Loucy (cell line): ENCODE measurements around the gene PLA2G15.
"Not testable (repeated sequence)": the region's sequence is repeated elsewhere in the genome, so short reads cannot be mapped to it uniquely, and the experiment has no call there.

ENCODE experiments used
- H2AFZ ChIP-seq: fragments of 200-600 bp; sonication (generic); 2 replicates; pipeline ENCODE4 v1.6.0; 2016; ENCODE audit warnings: antibody characterized with exemption, mild to moderate bottlenecking, low read length, moderate library complexity
- H3F3A ChIP-seq: fragments of 200-600 bp; 2 replicates; pipeline ENCODE4 v1.6.0; 2016; ENCODE audit warnings: antibody characterized with exemption, low read depth, mild to moderate bottlenecking
- H3K27me3 ChIP-seq: fragments of 200-600 bp; sonication (generic); 2 replicates; pipeline ENCODE4 v1.6.1; 2014; ENCODE audit warnings: low read length, mild to moderate bottlenecking; ENCODE audit not compliant: insufficient read depth, poor library complexity, severe bottlenecking
- H3K36me3 ChIP-seq: fragments of 200-600 bp; sonication (generic); 2 replicates; pipeline ENCODE4 v1.6.1; 2016; ENCODE audit warnings: low read length; ENCODE audit not compliant: insufficient read depth
- H3K4me1 ChIP-seq: fragments of 200-600 bp; sonication (generic); 2 replicates; pipeline ENCODE4 v1.5.1; 2014; ENCODE audit warnings: low read length, mild to moderate bottlenecking; ENCODE audit not compliant: insufficient read depth, poor library complexity, severe bottlenecking
- H3K4me2 ChIP-seq: fragments of 200-600 bp; sonication (generic); 2 replicates; pipeline ENCODE4 v1.6.0; 2014; ENCODE audit warnings: antibody characterized with exemption, low read length, low read depth, mild to moderate bottlenecking; ENCODE audit not compliant: poor library complexity, severe bottlenecking
- H3K4me3 ChIP-seq: fragments of 200-600 bp; sonication (generic); 2 replicates; pipeline ENCODE4 v1.5.1; 2014; ENCODE audit warnings: low read length, mild to moderate bottlenecking, mixed read lengths; ENCODE audit not compliant: poor library complexity, severe bottlenecking
- H3K79me2 ChIP-seq: fragments of 200-600 bp; sonication (generic); 2 replicates; pipeline ENCODE4 v1.6.1; 2014; ENCODE audit warnings: low read length; ENCODE audit not compliant: insufficient read depth
- H3K9ac ChIP-seq: fragments of 200-600 bp; sonication (generic); 2 replicates; pipeline ENCODE4 v1.6.0; 2014; ENCODE audit warnings: mild to moderate bottlenecking, low read depth, low read length, moderate library complexity; ENCODE audit not compliant: poor library complexity, severe bottlenecking
- H3K9me2 ChIP-seq: fragments of 200-600 bp; sonication (generic); replicated peaks from 2 replicates; pipeline ENCODE4 v1.6.1; 2016; ENCODE audit warnings: low read depth, low read length, mixed read lengths
- H3K9me3 ChIP-seq: fragments of 200-600 bp; sonication (generic); 2 replicates; pipeline ENCODE4 v1.6.1; 2014; ENCODE audit warnings: mild to moderate bottlenecking, antibody characterized with exemption, low read length, low read depth; ENCODE audit not compliant: insufficient read depth
- H4K20me1 ChIP-seq: fragments of 200-600 bp; sonication (generic); 2 replicates; pipeline ENCODE4 v1.6.0; 2014; ENCODE audit warnings: antibody characterized with exemption, low read length, mild to moderate bottlenecking; ENCODE audit not compliant: insufficient read depth, poor library complexity, severe bottlenecking
- EZH2phosphoT487 ChIP-seq: fragments of 200-600 bp; IDR thresholded peaks from 2 replicates; pipeline ENCODE4 v1.6.1; 2018; ENCODE audit warnings: antibody characterized with exemption, mild to moderate bottlenecking, moderate library complexity, borderline replicate concordance
- TF ChIP-seq, protein P1 (sequence below): fragments of 200-600 bp; sonication (generic); conservative IDR thresholded peaks from 2 replicates; pipeline ENCODE4 v1.5.1; 2014; ENCODE audit warnings: mild to moderate bottlenecking, antibody characterized with exemption, low read length

Gene PLA2G15

GRCh38 chr16:68288252-68288650 is 43.1 kb downstream of the PLA2G15 start:
- H3K27me3 ChIP-seq = no peaks in the 10 kb centered on the region
- no peak overlapping the region for H2AFZ ChIP-seq
- H3K9me2 ChIP-seq = no peaks in the 10 kb centered on the region
- peaks cover 76% of the 10 kb centered on the region for H3K4me1 ChIP-seq
- H3K9ac ChIP-seq = peak overlapping the region; percentile 38
- no peaks in the 10 kb centered on the region for H3K9me3 ChIP-seq
- TF ChIP-seq, protein P1, sequence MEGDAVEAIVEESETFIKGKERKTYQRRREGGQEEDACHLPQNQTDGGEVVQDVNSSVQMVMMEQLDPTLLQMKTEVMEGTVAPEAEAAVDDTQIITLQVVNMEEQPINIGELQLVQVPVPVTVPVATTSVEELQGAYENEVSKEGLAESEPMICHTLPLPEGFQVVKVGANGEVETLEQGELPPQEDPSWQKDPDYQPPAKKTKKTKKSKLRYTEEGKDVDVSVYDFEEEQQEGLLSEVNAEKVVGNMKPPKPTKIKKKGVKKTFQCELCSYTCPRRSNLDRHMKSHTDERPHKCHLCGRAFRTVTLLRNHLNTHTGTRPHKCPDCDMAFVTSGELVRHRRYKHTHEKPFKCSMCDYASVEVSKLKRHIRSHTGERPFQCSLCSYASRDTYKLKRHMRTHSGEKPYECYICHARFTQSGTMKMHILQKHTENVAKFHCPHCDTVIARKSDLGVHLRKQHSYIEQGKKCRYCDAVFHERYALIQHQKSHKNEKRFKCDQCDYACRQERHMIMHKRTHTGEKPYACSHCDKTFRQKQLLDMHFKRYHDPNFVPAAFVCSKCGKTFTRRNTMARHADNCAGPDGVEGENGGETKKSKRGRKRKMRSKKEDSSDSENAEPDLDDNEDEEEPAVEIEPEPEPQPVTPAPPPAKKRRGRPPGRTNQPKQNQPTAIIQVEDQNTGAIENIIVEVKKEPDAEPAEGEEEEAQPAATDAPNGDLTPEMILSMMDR = no peak
- TF ChIP-seq EZH2phosphoT487 = no peak
- peaks cover 30% of the 10 kb centered on the region; the same call in 1 of the 2 replicates for H3K36me3 ChIP-seq
- peaks cover 7% of the 10 kb centered on the region for H4K20me1 ChIP-seq
- H3K4me2 ChIP-seq = peak overlapping the region; percentile 98
- peaks cover 19% of the 10 kb centered on the region for H3F3A ChIP-seq
- peaks cover 64% of the 10 kb centered on the region for H3K79me2 ChIP-seq
- peak overlapping the region; percentile 48 for H3K4me3 ChIP-seq

- peak overlapping the region; percentile 98 for H3K4me2 ChIP-seq
- H3K4me1 ChIP-seq = peaks cover 72% of the 10 kb centered on the region
- H3K79me2 ChIP-seq = peaks cover 59% of the 10 kb centered on the region
- H3F3A ChIP-seq = peaks cover 19% of the 10 kb centered on the region
- H4K20me1 ChIP-seq, H3K27me3 ChIP-seq, H3K4me3 ChIP-seq, H3K9me2 ChIP-seq, H3K9me3 ChIP-seq, H2AFZ ChIP-seq: not testable (repeated sequence)
- peak overlapping the region; percentile 60 for H3K9ac ChIP-seq
- H3K36me3 ChIP-seq = peaks cover 30% of the 10 kb centered on the region; the same call in 1 of the 2 replicates
Measured at GRCh38 chr16:68288796-68289195, 43.6 kb downstream of the PLA2G15 start.

DNA sequence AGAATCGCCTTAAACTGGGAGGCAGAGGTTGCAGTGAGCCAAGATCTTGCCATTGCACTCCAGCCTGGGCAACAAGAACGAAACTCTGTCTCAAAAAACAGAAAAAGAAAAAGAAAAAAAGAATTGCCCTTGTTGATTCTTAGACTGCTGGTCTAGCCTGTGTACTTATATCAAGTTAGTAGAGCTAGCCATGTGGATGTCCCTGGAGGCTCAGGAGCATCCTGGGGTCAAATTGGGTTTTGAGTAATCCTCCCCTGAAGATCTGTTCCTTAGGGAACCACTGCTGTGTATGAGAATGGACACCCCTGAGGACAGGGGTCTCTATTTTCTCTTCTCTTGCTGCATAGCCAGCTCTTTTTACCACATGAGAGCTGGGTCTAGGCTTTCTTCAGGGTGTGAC is 44.0 kb downstream of the PLA2G15 start:
- Histone ChIP-seq H3K4me3 (peak overlapping the region; percentile 50), H3K9ac (peak overlapping the region; percentile 60), H3K9me2 (no peaks in the 10 kb centered on the region), H2AFZ (no peak overlapping the region), H3K36me3 (peaks cover 32% of the 10 kb centered on the region; the same call in 1 of the 2 replicates), H3K79me2 (peaks cover 57% of the 10 kb centered on the region), H3F3A (peaks cover 17% of the 10 kb centered on the region), H3K4me2 (peak overlapping the region; percentile 76), H3K27me3 (no peaks in the 10 kb centered on the region), H3K9me3 (no peaks in the 10 kb centered on the region), H3K4me1 (peaks cover 68% of the 10 kb centered on the region), H4K20me1 (peaks cover 7% of the 10 kb centered on the region)
- TF ChIP-seq, protein P1 = no peak
- no peak for TF ChIP-seq EZH2phosphoT487

DNA sequence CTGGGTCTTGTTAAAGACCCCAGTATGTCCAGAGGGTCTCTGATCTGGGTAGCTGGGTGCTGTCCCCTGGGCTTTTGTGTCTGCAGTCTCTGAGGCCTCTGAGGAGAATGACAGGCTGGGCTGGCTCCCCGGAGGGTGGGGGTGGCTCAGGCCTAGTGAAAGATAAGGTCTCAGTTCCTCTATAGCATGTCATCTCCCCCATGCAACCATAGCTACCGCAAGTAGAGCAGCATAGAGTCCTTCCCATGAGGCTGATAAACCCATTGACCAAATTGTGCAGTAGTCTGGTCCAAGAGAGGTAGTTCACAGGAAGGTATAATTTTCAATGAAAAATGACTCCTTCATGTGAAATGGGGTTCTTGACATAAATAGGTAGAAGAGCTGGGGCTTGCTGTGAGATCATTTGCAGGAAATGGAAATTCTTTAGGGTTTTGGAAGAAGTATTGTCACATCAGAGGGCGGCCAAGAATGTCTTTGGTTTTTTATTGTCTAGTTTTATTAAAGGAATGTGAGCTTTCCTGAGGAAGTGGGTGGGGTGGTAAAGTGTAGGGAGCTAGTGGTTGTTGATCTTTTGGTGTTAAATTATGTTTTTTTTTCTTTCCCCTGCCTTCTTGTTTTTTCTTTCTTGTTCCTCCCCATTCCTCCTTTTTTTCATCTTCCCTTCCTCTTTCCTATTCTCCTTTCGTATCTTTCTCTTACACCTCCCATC is 44.6 kb downstream of the PLA2G15 start:
- Histone ChIP-seq H3K4me2 (peak overlapping the region; percentile 76), H3F3A (peaks cover 13% of the 10 kb centered on the region), H3K9me3 (no peaks in the 10 kb centered on the region), H3K9me2 (no peaks in the 10 kb centered on the region), H3K27me3 (no peaks in the 10 kb centered on the region), H4K20me1 (peaks cover 7% of the 10 kb centered on the region), H3K4me3 (peak overlapping the region; percentile 50), H3K36me3 (peaks cover 38% of the 10 kb centered on the region; the same call in 1 of the 2 replicates), H2AFZ (no peak overlapping the region), H3K9ac (peak overlapping the region; percentile 64), H3K79me2 (peaks cover 51% of the 10 kb centered on the region), H3K4me1 (peaks cover 62% of the 10 kb centered on the region)
- TF ChIP-seq, protein P1 = no peak
- no peak for TF ChIP-seq EZH2phosphoT487
